ENCODE results near the gene KRT10.
"Not testable (repeated sequence)": the region's sequence is repeated elsewhere in the genome, so short reads cannot be mapped to it uniquely, and the experiment has no call there.

KRT10 gene

DNA sequence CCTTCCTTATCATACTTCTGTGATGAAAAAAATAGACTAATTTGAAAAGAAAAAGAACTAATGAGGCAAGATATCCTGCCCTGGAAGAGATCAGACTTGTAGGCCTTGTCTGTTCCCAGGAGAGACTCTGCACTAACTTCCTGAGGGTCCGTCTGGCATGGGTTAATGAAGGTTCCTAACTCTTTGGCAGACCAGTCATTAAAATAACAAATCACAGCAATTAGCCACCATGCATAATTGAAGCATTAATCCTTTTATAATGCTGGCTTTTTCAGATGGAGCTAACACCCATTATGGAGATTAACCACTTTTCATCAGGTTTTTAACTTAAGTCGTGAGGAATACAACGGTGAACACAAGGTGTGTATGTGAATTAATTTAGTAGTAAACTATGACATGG lies 10.4 kb upstream of the KRT10 start:
- no peak for DNase-seq

DNA sequence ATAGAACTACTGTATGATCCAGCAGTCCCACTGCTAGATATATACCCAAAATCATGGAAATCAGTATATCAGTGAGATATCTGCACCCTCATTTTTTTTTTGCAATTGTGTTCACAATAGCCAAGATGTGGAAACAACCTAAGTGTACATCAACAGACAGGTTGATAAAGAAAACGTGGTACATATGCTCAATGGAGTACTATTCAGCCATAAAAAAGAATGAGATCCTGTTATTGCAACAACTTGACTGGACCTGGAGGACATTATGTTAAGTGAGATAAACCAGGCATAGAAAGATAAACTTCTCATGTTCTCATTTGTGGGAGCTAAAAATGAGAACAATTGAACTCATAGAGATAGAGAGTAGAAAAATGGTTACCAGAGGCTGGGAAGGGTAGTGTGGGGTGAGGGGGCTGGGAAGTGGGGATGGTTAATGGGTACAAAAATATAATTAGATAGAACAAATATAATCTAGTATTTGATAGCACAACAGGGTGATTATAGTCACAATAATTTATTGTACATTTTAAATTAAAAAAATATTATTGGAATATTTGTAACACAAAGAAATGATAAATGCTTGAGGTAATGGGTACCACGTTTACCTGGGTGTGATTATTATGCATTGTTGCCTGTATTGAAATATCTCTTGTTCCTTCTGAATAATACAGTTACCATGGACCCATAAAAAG lies 7.8 kb upstream of the KRT10 start:
- no peak for DNase-seq

DNA sequence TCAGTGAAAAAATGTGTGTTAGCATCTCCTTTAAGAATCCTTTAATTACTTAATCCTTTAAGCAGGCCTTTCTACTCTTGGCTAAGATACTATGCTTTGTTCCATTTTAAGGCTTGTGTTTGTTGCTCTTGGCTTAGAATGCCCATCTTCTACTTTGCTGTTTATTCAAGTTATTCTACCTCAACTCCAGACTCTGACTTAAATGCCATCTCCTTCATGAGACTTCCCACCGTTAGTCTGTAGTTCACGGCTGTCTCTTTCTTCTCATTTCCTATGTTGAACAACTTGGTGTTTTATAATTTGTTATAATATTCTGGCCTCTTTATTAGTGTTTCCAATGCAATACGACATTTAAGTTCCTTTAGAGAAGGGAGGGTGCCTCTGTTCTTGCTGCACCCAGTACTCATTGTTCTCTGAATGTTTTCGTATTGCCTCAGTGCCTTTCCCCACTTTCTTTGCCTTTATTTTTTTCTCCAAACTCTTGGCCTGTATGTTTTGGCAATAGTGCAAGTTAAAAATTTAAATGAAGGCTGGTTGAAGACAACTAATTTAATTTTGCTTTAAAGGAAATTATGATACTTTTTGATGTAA lies 6.1 kb upstream of the KRT10 start:
- DNase-seq = no peak

DNA sequence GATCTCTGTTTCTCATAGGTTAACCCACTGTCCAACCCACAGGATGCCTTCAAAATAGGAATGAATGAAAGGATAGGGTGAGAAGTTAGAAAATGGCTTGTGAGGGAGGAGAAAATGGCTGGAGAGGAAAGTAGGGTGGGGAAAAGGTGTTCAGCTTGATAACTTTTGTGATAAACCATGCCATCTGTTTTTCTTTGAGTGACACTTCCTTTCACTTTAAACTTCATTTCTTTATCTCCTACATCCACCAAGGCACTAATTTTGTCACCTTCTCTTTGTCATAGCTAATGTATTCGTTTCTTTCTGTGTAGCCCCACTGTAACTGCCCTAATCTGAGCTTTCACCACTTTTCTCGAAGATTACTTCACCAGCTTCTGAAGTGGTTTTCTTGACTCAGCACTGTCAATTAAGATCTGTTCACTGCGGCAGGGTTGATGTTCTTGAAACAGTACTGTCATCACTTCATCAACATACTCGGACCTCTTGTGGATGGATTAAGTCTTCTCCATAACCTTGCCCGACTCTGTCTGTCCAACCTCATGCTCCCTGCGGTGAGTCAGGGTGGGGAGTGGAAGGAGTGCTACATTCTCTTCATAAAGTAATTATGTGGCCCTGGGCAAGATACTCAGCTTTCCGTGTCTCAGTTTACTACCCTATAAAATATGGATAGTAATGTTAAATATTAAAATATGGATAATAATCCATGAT lies 5.5 kb upstream of the KRT10 start:
- DNase-seq = no peak

DNA sequence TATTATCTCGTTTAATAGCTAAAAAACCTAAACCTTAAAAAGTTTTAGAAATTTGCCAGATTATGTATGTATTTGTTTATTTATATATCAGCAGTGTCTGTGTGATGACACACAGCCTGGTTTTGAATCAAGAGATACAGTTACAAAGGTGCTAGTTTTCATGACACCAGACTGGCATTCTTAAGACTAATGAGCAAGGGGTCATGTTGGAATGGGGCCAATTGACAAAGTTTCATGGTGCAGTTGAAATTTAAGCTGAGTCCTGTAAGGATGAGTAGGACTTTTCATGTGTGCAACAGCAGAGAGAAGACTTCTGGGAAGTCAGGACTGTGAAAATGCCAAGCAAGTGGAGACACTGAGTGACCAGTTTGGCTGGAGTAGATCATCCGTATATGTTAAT lies 3.2 kb upstream of the KRT10 start:
- no peak for DNase-seq

DNA sequence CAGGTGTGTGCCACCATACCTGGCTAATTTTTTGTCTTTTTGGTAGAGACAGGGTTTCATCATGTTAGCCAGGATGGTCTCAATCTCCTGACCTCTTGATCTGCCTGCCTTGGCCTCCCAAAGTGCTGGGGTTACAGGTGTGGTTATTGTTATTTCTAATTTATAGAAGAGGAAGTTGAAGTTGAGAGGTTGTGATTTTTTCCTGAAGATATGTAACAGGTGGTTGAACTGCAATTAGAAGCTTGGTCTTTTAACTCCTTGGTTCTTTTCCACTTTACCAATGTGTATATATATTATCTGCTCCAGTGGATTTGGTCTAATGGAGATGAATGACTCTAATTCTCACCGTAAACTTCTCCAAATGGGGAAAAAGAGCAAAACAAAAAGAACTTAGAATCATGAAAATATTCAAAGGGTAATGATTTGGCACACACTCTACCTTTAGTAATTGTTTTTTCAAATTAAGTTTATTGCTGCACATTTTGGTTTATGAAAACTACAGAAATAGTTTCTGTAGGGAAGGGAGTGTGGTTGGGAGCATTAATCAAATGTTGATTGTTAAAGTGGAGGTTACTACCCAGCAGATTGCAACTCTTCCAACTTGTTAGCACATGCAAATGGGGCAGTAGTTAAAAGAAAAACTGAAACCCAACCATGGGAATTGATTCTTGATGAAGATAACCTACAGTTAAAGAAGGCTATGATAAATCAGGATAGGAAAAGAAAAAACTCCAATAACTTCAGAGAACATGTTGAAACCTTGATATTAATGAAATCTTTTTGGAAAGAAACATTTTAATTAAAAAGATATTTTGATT lies 1.8 kb upstream of the KRT10 start:
- DNase-seq = no peak

DNA sequence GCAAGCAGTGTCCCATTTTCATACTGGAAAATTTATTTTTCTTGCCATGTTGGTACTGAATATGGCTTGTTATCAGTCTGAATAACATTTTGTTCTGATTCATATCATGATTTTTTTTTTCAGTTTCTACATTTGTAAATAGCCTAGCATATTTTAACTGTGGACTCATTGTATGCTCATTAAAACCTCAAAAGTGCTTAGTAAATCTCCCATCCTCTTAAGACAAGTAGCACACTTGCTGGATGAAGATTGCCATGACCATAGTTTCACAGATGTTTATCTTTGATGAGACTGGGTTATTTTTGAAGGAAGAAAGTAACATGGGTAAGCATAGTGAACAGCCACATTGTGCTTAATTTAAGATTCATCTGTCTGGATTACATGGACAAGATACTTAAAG lies 878 bp downstream of the KRT10 start:
- no peak for DNase-seq

DNA sequence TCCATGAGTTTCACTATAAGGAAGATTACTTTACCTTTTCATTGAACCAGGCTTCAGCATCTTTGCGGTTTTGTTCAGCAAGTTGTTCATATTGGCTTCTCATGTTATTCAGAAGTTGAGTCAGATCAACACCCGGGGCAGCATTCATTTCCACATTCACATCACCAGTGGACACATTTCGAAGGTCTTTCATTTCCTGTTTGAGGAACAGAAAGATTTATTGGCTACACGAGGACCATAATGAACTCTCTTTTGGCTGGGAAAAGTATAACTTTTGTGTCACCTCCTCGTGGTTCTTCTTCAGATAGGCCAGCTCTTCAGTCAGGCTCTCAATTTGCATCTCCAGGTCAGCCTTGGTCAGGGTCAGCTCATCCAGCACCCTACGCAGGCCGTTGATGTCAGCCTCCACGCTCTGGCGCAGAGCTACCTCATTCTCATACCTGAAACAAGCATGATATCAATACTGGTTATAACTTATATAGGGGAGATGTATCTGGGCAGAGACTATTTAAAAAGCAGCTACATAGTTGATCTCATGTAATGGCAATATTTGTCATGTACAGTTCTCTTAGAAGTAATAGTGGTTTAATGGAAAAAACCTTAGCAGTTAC lies 2.1 kb downstream of the KRT10 start:
- DNase-seq = no peak

DNA sequence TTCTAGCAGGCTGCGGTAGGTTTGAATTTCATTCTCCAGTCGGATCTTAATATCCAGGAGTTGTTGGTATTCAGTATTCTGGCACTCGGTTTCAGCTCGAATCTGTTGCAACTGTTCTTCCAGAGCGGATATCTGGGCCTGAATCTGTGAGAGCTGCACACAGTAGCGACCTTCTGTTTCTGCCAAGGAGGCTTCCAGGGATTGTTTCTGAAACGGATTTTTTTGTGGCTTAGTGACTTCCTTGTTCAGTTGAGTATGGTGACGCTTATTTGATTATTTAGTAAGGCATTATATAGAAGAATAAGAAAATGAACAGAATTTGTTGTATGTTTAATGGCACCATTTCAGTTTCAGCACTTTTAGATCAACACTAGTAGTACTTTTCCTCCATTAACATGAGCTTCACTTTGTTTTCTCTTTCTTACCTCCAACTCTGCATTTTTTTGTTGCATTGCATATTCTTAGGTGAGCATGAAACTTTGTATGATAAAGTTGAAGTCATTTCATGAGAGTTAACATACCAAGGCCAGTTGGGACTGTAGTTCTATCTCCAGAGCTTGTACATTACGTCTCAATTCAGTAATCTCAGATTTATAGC lies 2.8 kb downstream of the KRT10 start:
- no peak for DNase-seq

DNA sequence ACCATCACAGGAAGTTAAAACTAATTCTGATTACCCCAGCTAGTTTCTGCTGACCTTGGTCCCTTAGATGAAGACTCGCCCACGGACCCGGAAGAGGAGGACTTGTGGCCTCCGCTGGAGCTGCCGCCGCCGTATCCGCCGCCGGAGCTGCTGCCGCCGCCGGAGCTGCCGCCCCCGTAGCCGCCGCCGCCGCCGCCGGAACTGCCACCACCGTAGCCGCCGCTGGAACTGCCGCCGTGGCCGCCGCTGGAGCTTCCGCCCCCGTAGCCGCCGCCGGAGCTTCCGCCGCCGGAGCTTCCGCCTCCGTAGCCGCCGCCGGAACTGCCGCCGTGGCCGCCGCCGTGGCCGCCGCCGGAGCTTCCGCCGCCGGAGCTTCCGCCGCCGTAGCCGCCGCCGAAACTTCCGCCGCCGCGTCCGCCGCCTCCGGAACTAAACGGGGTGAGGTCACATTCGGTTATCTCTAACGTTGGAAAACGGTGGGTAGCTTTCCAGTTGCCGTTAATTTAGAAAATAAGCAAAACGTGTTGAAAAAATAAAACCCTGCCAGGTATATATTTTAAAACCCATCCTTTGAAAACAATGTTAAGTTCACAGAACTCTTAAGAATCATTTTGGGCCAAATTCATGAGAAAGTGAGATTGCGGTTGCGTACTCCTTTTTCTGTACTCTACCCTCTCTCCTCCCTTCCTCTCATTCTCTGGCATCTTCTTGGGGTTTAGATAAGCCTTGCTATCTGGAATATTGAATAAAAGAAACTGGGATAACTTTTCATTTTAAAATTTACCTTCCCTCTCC lies 3.5 kb downstream of the KRT10 start:
- DNase-seq = peak; percentile 86

DNA sequence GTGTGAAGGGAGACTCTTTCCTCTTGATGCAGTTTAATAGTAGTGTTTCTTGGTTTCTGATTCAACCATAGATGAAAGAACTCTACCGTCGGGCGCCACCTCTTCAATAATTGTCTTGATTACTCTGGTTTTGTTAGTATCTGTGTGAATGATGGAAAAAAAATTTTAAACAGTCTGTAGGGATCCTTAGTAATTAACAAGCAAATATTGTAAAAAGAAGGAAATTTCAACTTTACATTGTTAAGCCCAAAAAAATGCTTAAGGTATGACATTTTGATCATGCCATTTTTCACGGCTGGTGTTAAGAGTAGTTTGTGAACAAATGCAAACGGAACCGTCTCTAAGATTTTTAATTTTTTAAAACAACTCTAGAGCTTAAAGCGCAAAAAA lies 4.1 kb downstream of the KRT10 start:
- no peak for DNase-seq

DNA sequence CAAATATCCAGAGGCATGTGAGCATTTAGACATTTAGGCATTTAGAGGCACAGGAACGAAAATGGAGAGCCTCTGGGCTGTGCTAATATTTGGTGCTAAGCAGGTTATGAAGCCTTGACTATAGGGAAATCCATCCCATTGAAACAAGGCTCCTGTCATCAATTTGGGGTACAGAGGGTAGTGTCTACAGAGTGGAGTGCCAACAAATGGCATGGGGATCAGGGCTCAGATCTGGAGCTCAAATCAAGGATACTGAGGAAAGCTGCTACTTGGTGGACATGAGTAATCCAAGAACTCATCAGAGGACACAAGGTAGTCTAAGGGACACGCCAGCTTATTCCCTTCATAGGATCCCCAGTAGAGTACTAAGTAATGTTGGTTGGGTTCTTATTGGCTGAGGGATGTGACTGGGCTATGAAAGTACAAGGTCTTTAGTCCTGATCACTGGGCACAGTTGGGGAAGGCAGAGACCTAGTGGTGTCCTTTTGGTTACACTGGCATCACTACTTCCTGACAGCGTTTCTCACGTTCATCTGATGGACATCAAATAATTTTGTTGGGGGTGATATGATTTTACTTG lies 5.2 kb downstream of the KRT10 start:
- DNase-seq = no peak

DNA sequence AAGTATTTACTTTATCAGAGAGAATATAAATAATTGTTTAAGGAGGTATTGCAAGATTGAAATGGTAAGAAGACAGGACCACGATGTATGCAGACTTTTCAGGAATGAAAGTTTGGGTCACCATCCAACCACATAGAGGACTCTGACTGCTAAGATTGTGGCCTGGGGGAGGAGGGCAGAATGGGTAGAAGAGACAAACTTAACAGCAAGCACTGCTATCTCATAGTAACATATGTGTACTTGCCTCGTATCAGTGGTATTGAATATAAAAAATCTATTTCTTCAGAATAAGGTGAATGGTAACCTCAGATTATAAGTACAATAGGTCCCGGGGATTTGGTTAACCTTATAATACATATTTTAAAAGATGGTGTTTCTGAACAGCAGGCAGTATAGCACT lies 5.8 kb downstream of the KRT10 start:
- no peak for DNase-seq

DNA sequence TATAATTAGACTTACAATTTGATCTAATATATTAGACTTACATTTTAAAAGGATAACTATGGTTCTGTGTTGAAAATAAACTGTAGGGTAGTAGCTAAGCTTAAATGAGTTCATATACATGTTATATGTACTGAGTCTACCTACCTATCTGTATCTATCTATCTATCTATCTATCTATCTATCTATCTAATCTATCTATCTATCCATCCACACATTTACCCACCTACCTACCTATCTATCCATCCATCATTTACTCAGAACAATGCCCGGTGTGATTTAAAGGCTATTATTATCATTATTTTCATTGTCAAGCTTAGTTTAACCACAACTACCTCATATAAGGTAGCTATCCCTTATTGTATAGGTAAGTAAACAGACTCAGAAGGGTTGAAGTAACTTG lies 7.0 kb downstream of the KRT10 start:
- DNase-seq = no peak

DNA sequence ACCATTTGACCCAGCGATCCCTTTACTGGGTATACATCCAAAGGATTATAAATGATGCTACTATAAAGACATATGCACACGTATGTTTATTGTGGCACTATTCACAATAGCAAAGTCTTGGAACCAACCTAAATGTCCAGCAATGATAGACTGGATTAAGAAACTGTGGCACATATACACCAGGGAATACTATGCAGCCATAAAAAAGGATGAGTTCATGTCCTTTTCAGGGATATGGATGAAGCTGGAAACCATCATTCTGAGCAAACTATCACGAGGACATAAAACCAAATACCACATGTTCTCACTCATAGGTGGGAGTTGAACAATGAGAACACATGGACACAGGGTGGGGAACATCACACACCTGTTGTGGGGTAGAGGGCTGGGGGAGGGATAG lies 7.8 kb downstream of the KRT10 start:
- not testable (repeated sequence) for DNase-seq

DNA sequence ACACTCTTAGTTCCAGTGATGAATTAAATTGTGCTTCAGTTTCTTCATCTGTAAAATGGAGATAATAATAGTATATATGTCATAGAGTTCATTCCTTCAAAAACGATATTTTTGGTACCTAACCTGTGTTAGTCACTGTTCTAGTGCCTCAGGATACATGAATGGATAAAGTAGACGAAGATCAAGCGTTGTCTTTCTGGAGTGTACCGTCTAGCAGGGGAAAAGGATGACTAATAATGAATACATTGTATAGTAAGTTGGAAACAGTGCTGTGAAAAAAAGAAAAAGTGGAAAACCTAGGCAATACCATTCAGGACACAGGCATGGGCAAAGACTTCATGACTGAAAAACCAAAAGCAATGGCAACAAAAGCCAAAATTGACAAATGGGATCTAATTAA lies 8.6 kb downstream of the KRT10 start:
- DNase-seq = peak; percentile 40

DNA sequence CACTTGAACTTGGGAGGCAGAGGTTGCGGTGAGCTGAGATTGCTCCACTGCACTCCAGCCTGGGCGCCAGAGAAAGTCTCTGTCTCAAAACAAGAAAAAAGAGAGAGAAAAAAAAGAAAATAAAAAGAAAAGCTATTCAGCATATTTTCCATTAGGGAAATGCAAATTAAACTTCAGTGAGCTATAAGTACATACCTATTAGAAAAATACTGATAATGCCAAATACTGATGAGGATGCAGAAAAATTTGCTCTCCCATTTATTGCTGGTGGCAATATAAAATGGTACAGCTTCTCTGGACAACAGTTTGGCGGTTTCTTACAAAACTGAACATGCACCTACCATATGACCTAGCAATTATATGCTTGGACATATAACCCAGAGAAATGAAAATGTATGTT lies 9.8 kb downstream of the KRT10 start:
- no peak for DNase-seq

DNA sequence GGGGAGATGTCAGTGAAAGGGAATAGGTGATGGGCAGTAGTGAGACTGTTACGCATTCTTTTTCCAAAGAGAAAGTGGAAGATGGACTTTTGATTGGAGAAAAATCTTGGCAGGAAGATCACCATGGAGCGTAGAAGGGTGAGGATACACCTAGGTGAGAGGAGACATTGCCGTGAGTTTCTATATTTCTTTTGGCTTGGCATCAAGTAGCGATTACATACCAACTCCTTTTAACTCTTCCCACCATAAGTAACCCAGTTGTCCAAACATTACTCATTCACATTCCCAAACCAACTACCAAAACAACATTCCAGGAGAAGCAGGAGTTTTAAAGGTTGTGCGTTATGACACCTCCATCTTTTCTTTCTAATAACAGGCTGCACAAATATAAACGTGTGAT lies 11.9 kb downstream of the KRT10 start:
- DNase-seq = peak; percentile 73

DNA sequence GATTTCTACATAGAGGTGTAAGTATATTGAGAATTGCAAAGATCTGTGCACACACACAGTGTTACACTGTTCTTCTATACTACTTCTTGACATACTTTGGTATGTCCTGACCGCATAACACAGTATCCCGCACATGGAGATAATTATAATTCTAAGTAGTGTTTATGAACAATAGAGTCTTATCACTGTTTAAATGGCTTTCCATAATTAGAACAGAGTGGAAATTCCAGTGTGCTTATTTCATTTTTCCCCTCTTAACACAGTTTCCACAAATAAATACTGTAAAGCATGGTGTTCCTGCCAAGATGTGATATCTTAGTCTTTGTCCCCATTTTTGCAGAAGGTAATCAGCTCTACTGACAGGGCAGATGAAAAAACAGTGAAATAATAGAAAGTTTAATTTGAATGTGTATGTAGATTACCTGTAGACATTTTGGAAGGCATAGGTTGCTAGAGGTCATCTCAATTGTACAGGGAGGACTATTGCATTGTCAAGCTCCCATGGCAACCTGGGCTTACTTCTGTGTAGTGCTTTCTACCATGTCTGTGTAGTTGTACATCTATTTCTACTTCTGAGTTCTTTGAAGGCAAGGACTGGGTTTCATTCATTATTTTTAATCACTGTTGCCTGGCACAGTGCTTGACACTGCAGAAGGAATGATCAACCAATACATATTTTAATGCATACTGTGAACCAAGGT lies 12.5 kb downstream of the KRT10 start:
- no peak for DNase-seq

DNA sequence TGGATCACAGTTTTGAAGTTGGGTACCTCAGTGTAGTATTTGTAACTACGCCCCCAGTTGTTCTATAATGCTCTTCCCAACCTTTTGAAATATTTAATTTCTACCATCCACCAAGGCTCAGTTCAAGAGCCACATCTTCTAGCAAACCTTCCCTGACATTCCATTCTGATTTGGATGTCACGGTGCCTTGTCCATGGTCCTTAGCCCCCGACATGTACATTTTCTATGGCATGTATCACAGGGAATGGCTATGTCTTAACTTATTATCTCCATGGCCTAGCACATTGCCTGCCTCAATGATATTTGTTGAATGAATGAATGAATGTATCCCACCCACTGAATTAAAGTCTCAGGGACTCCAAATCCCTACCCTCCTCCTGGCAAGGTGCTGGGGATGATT lies 16.3 kb downstream of the KRT10 start:
- no peak for DNase-seq

DNA sequence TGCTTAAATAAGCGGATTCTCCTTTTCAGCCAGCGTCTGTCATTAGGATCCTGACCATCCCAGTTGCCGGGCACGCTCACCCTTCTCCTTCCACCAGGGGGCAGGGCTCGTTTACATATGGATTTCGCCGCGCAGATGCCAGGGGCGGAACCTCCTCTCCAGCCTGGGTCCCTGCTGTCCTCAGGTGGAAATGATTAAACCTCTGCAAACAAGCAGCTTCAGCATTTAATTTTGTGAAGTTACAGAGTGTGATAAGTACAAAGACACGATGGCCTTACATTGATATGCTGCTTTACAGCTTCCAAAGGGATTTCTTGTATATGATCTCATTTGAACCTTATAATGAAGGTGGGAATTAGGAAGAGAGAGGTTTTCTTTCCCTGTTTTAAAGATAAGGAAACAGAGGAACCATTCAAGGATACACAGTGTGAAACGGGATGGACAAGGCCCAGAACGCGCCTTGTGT lies 18.8 kb downstream of the KRT10 start:
- peak; percentile 77 for DNase-seq

Measured in EL (cell line).